ENCODE results near the gene PAXIP1.
"Not testable (repeated sequence)": the region's sequence is repeated elsewhere in the genome, so short reads cannot be mapped to it uniquely, and the experiment has no call there.

The PAXIP1 gene

DNA sequence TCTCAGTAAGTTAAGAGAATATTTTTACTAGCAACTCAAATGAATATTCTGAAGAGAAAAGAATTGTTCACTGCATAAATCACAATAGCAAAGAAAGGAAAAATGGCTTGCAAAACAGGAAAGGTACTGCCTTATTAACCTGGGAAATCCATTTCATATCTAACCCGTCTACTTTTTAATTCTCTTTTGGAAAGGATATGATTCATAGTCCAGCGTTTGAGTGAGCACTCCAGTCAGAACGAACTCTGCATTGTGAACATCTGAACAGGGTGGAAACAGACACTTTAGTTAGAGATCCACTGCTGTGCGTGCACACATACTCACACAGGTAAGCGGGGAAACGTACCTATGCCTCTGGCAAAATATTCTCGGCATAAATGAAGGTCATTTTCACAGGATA is 56.8 kb downstream of the PAXIP1 start:
- in situ Hi-C loops (cut with MboI; ENCODE audit: low sequenced_read_pairs) = no loop called here

DNA sequence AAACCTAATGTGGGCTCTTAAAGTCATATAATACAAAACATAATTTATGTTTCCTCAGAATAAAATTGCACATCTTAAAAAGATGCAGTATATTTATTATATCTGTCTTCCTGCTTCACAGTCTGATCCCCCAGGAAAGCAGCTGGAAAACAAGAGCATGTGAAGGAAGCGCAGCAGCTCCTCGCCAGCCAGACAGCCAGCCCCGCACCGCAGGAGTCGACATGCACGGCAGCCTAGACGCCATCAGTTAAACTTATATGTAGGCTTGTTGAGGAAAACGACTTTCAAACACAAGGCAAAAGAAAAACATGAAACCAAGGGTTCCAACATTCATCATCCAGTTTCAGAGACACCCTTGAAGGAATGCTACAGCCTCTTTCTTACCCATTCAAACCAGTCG is 59.0 kb downstream of the PAXIP1 start:
- in situ Hi-C loops (cut with MboI; ENCODE audit: low sequenced_read_pairs) = no loop called here

DNA sequence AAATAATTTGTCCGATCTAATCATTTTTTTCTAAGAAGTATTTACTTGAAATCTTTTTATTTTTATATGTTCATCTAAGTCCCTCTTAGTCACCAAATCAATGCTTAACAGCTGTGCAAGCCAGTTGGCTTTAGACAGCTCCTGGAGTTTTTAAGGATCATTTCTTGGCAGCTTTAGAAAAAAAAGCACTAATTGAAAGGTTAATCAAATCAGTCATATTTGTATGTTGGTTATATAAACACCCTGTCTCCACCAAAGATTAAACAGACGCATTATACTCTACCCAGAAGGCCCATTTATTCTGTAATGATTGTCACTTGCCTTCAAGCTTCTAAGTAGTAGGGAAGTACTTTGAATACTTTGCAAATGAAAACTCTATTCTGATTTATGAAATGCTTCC is 60.2 kb downstream of the PAXIP1 start:
- in situ Hi-C loops (cut with MboI; ENCODE audit: low sequenced_read_pairs) = no loop called here

DNA sequence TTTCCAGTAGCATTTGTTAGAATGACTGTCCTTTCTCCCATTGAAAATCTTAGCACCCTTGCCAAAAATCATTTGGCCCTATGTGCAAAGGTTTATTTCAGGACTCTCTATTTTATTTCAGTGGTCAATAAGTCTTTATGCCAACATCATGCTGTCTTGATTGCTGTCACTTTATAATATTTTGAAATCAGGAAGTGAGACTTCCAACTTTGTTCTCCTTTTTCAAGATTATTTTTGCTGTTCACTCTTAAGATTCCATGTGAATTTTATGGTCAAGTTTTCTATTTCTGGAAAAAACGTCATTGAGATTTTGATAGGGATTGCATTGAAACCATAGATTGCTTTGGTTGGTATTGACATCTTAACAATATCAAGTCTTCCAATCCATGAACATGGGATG is 65.1 kb downstream of the PAXIP1 start:
- in situ Hi-C loops (cut with MboI; ENCODE audit: low sequenced_read_pairs) = no loop called here

DNA sequence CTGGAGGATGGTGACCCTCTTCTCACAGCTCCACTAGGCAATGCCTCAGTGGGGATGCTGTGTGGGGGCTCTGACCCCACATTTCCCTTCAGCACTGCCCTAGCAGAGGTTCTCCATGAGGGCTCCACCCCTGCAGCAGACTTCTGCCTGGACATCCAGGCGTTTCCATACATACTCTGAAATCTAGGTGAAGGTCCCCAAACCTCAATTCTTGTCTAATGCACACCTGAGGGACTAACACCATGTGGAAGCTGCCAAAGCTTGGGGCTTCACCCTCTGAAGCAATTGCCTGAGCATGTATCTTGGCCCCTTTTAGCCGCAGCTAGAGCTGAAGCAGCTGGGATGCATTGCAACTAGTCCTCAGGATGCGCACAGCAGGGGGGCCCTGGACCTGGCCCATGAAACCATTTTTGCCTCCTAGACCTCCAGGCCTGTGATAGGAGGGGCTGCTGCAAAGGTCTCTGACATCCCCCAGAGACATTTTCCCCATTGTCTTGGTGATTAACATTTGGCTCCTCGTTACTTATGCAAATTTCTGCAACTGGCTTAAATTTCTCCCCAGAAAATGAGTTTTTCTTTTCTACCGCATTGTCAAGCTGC is 68.5 kb downstream of the PAXIP1 start:
- in situ Hi-C loops (cut with MboI; ENCODE audit: low sequenced_read_pairs) = not testable (repeated sequence)

DNA sequence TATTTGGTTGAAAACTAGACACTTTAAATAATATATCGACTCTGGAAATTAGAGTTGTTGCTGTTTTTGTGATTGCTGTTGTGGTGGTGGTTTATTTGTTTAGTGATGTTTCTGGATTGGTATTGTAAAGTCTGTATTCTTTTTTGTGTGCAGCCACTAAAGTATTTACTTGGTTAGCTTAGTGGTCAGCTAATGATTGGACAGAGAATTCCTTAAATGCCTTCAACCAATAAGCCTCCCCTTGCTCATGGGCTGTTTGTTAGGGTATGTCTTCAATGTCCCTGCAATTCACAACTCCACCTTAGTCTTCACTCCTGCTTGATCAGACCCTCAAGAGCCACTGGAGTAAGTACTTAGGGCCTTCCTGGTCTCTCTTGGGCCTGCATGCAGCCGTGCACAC is 71.0 kb downstream of the PAXIP1 start:
- in situ Hi-C loops (cut with MboI; ENCODE audit: low sequenced_read_pairs) = no loop called here

DNA sequence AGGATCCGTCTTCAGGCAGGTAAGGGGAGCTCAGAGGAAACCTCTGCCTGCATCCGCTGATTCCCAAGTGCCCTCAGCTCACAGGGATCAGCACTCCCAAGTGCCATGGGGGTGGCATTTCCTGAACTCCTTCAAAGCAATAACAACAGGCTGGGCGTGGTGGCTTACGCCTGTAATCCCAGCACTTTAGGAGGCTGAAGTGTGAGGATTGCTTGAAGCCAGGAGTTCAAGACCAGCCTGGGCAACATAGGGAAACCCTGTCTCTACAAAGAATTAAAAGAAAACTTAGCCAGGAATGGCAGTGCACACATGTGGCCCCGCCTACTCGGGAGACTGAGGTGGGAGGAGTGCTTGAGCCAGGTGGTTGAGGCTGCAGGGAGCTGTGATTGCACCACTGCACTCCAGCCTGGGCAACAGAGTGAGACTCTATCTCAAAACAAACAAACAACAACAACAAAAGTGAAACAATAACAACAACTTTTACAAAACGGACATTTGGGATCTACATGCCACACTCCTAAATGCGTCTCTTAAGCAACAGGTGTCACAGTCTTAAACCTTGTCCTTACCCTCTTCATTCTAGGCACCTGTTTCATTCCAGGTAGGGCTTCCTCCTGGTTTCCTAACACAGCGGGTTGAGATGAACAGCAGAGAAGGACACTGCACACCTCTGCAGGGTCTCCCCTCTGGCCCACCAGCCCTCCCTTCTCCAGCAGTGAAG is 73.8 kb downstream of the PAXIP1 start:
- in situ Hi-C loops (cut with MboI; ENCODE audit: low sequenced_read_pairs) = no loop called here

DNA sequence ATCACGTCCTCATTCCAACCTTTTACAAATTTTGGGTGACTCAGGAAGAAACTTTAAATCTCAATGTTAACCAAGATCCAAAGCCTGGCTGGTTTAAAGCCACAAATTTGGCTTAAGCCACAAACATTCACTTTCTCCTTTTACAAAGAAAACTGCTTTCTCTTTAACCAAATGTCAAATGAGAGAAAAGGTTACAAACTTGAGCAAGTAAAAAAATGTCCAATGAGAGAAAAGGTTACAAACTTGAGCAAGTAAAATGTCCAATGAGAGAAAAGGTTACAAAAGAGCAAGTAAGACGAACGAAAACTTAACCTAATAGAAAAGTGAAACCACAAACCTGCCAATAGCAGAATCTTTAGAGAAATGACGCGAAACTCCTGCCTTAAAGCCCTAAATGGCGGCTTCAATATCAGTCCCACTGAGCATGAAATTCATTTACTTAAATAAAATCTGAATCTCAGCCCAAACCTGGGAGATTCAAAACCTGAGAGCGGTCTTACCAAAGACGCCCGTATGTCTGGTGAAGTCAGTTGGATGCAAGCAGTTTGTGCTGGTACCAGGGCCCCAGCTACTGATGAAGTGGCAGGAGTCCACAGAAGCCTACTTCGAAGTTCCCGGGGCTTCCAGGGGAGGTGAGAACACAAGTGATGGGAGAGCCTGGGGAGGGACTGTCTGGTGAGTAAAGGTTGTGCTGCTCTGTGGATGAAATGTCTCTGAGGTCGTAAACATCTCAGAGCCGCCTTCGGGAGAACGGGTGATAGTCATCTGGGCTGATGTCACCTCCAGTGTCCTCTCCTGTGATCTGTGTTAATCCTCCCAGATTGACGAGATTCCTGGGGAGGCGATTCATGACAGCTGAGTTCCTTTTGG is 74.6 kb downstream of the PAXIP1 start:
- in situ Hi-C loops (cut with MboI; ENCODE audit: low sequenced_read_pairs) = no loop called here

DNA sequence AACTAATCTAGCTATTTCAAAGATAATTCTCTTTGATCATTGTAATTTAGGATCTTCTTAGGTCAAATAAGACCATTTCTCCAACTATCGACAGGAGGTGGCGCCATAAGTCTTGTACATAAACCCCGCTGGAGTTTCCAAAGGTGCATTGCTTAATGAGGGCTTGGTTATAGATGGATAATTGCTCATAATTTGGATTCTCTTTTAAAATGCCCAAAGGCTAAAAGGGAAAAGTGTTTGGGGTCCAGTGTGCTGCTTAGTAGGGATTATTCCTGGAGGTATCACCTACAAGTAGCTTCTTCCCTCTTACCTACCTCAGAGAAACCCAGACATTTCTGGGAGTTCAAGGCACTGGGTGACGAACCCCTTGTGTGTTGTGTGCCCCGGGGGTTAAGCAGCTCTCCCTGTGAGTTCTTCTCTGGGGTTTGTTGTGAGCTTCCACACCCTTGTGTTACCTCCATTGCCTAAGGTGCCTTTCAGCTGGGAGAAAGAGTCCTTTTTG is 75.2 kb downstream of the PAXIP1 start:
- in situ Hi-C loops (cut with MboI; ENCODE audit: low sequenced_read_pairs) = no loop called here

DNA sequence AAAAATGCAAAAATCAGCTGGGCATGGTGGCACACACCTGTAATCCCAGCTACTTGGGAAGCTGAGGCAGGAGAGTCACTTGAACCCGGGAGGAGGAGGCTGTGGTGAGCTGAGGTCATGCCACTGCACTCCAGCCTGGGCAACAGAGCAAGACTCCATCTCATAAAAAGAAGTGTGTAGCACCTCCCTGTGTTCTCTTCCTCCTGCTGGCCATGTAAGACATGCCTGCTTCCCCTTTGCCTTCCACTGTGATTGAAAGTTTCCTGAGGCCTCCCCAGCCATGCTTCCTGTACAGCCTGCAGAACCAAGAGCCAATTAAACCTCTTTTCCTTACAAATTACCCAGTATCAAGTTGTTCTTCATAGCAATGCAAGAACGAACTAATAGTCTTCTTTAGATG is 80.5 kb downstream of the PAXIP1 start:
- in situ Hi-C loops (cut with MboI; ENCODE audit: low sequenced_read_pairs) = loop anchor here (25.0 kb wide), 1 partner anchor 415 kb away; no protein-coding TSS in a partner anchor

DNA sequence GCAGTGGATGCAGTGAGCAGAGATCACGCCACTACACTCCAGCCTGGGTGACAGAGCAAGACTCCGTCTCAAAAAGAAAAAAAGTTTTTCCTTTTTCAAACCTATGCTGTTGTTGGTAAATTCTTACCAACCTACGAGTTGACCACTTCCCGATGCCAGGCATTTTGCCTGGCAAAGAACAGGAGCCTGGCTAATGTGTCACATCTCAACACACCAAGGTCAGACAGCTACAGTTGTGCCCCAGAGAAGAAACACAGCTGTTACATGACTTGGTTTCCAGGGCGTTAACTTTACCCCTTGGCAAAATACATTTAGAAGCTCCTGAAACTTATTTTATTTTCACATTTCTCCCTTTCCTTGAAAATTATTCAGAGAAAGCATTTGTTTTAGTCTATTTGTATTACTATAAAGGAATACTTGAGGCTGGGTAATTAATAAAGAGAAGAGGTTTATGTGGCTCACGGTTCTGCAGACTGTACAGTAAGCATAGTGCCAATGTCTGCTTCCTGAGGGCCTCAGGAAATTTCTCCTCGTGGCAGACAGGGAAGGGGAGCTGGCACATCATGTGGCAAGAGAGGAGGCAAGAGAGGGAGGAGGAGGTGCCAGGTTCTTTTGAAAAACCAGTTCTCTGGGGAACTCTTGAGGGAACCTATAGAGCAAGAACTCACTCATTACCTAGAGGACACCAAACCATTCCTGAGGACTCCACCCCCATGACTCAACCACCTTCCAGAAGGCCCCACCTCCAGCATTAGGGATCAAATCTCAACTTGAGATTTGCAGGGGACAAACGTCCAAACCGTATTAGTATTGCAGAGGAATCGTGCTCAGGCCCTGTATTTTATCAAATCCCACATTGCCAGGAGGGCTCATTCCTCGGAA is 83.3 kb downstream of the PAXIP1 start:
- in situ Hi-C loops (cut with MboI; ENCODE audit: low sequenced_read_pairs) = loop anchor here (25.0 kb wide), 1 partner anchor 418 kb away; no protein-coding TSS in a partner anchor

DNA sequence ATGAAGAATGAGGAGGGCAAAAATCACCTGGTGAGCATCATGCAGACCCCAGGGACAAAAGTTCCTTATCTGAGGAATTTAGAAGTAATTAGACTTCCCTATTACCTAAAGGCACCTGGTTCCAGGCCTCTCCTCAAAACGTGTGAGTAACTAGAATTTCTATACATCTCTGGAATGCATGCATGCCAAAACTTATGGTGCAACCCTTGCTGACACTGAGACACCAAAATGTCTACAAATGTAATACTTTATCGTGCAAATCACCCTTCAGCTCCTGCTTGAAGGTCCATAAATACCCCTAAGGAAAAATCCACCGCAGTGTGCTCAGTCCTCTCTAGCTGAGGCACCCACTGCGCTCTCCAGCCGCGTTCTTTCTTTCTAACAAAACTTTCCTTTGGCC is 84.2 kb downstream of the PAXIP1 start:
- in situ Hi-C loops (cut with MboI; ENCODE audit: low sequenced_read_pairs) = loop anchor here (25.0 kb wide), 1 partner anchor 419 kb away; no protein-coding TSS in a partner anchor

DNA sequence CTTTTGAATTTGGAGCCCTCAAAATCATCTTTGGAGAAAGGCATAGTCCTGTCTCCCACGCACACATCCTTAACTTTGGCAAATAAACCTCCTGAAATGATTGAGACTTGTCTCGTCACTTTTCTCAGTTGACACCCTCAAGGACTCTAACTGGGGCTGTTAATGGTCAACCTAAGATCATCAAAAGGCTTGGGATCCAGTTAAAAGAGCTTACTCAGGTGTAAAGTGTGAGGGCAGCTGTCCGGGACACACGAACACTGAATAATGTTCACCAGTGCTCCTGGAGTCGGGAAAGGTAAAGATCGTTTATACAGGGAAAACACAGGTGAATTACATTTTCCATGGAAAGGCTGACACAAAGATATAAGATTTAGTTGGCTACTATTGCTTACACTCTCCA is 84.7 kb downstream of the PAXIP1 start:
- in situ Hi-C loops (cut with MboI; ENCODE audit: low sequenced_read_pairs) = loop anchor here (25.0 kb wide), 1 partner anchor 419 kb away; no protein-coding TSS in a partner anchor

DNA sequence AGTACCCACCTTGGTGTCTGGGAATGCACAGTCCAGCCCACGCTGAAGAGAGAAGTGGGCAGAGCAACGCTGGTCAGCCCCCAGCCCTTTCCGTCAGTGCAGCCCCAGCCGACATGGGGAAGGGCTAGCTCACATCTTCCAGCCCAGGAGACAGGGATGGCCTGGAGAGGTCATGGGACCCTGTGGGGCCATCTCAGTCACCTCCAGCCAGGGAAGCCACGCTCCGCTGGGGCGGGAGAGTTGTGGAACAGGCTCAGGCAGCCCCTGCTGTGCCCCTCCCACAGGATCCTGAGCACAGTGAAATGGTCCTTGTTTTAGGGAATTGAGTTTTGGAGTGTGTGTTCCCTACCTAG is 85.1 kb downstream of the PAXIP1 start:
- in situ Hi-C loops (cut with MboI; ENCODE audit: low sequenced_read_pairs) = loop anchor here (25.0 kb wide), 1 partner anchor 420 kb away; no protein-coding TSS in a partner anchor

DNA sequence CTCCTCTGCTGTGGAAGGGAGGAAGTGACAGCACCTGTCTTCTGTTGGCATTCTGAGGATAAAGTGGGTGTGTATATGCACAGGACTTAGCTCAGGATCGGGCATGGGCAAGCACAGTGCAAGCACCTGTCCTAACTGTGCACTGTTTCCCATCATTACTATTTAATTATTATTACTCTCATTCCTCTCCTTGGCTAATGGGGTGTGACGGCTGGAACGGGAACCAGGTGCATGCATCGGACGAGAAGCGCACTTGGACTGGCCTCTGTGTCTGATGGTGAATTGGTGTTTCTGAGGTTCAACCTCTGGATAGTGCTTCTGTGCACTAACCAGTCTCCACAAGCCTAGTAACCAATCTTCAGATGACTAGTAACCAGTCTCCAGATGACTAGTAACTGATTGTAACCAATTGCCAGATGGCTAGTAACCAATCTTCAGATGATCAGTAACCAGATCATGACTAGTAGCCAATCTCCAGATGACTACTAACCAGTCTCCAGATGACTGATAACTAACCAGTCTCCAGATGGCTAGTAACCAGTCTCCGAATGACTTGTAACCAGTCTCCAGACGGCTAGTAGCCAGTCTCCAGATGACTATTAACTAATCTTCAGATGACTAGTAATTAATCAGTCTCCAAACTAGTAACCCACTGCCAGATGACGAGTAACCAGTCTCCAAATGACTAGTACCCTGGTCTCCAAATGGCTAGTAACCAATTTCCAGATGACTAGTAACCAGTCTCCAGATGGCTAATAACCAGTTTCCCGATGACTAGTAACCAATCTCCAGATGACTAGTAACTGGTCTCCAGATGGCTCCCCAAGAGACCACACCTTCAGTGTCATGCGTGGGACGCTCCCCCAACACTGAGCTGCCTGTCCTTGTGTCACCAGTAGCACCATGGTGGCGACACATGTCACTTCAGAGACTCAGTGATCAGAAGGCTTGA is 85.8 kb downstream of the PAXIP1 start:
- in situ Hi-C loops (cut with MboI; ENCODE audit: low sequenced_read_pairs) = loop anchor here (25.0 kb wide), 1 partner anchor 420 kb away; no protein-coding TSS in a partner anchor

DNA sequence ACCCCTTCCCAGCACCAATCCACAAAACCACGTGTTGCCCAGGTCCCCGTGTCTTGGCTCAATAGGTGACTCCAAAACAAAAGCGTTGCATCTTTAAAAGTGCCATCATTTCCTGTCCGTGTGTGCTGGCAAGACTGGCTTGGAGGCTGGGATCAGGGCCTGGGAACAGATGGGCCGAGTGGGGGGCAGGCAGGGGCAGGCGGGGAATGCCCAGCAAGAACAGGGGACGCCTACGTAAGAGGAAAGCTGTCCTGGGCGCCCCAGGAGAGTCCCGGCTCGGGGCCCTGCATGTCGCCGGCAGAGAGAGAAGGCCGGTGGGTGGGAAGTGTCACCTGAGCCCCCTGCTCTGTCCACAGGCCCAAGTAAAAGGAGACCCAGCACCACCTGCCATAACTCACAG is 86.5 kb downstream of the PAXIP1 start:
- in situ Hi-C loops (cut with MboI; ENCODE audit: low sequenced_read_pairs) = loop anchor here (25.0 kb wide), 1 partner anchor 421 kb away; no protein-coding TSS in a partner anchor

DNA sequence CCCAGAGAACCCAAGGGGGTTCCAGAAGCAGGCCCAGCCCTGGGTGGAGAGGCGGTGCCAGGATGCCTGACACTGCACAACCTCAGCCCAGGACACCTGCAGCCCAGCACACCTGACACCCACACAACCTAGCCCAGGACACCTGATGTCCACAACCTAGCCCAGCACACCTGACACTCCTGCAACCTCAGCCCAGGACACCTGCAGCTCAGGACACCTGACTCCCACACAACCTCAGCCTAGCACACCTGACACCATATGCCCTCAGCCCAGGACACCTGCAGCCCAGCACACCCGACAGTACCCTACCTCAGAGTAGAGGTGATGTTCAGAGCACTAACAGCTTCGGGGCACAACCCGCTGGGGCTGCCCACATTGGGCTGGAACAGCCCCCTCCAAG is 87.3 kb downstream of the PAXIP1 start:
- in situ Hi-C loops (cut with MboI; ENCODE audit: low sequenced_read_pairs) = loop anchor here (25.0 kb wide), 1 partner anchor 422 kb away; no protein-coding TSS in a partner anchor

DNA sequence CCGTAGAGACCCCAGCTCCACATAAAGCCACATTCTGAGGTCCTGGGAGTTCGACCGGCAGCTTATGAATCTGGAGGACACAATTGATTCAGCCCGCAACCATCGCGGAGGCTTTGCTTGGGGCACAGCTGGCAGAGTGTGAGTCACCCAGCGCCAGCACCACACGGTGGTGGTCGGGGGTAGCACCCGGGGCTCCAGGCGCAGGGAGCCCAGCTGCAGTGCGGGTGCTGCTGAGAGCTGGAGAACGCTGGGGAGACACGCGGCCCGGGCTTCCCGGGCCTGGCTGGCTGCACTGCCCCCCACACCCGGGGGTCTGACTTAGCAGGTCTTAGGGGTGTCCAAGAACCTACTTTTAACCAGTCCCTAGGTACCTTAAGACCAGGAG is 87.9 kb downstream of the PAXIP1 start:
- in situ Hi-C loops (cut with MboI; ENCODE audit: low sequenced_read_pairs) = loop anchor here (25.0 kb wide), 1 partner anchor 422 kb away; no protein-coding TSS in a partner anchor

Measured in HL-60/S4 treated with retinoic acid at 250 ng/mL for 4 days and 3 days (cell line).